Panc1 (cell line): Measurements from ENCODE around the gene YWHAG. TPM values are rescaled to one million over a fixed set of nuclear protein-coding genes. Genes with fewer than 3 reads are reported as not detected.

Source experiments
- ATAC-seq: fragments of 200-7000 bp; cut with Tn5 transposase; 2 replicates; pipeline ENCODE4 v1.9.1; 2020; ENCODE audit warnings: mild to moderate bottlenecking, moderate library complexity
- BruUV-seq: library from RNA; stranded (reverse); fragments of 400-500 nt; replicated peaks from 2 replicates; lab custom pipeline; 2021; lab: Mats Ljungman, UMichigan
- CTCF ChIA-PET: fragments of 300-600 bp; sonication (Branson Sonifier 250); formaldehyde crosslinking; loops from one replicate; lab custom pipeline; 2022; ENCODE audit warnings: antibody characterized with exemption; lab: Charles Lee
- POLR2A ChIA-PET: fragments of 300-600 bp; sonication (Branson Sonifier 250); formaldehyde crosslinking; loops from one replicate; lab custom pipeline; 2022; ENCODE audit warnings: antibody characterized with exemption; lab: Charles Lee
- DNase-seq: peaks from one replicate; pipeline ENCODE4 v3.0.0-alpha.2; 2010; ENCODE audit warnings: low read depth, low spot score
- H3K27ac ChIP-seq: 2 replicates; pipeline ENCODE4 v1.5.1; 2011; ENCODE audit warnings: mild to moderate bottlenecking, low read length, inconsistent platforms
- H3K27me3 ChIP-seq: fragments of 200-500 bp; sonication (Bioruptor generic); 2 replicates; pipeline ENCODE4 v1.6.0; 2014; ENCODE audit warnings: low read length, inconsistent platforms; ENCODE audit not compliant: control insufficient read depth, insufficient read depth
- H3K36me3 ChIP-seq: fragments of 200-500 bp; sonication (Bioruptor generic); 2 replicates; pipeline ENCODE4 v1.5.1; 2014; ENCODE audit warnings: inconsistent platforms, mild to moderate bottlenecking, low read length, moderate library complexity; ENCODE audit not compliant: control insufficient read depth, insufficient read depth
- H3K4me1 ChIP-seq: 2 replicates; pipeline ENCODE4 v1.5.1; 2011; ENCODE audit warnings: inconsistent platforms, mild to moderate bottlenecking, low read length, moderate library complexity; ENCODE audit not compliant: control insufficient read depth, insufficient read depth
- H3K4me3 ChIP-seq, 2 experiments: 2 replicates each; pipeline ENCODE4 v1.5.1; 2011 to 2012; ENCODE audit warnings: low read depth in 2 of 2, low read length in 2 of 2, mild to moderate bottlenecking in 2 of 2, inconsistent platforms in 1 of 2, moderate library complexity in 1 of 2
- H3K9me3 ChIP-seq: fragments of 200-500 bp; sonication (Bioruptor generic); 2 replicates; pipeline ENCODE4 v1.5.1; 2014; ENCODE audit warnings: low read depth, mild to moderate bottlenecking, inconsistent platforms, low read length, moderate library complexity; ENCODE audit not compliant: control insufficient read depth, insufficient read depth
- POLR2AphosphoS5 ChIP-seq: IDR thresholded peaks from 2 replicates; pipeline ENCODE4 v1.6.1; 2012; ENCODE audit warnings: mild to moderate bottlenecking, low read depth, low read length, moderate library complexity
- SIN3A ChIP-seq: IDR thresholded peaks from 2 replicates; pipeline ENCODE4 v1.6.1; 2012; ENCODE audit warnings: low read depth, mild to moderate bottlenecking, low read length, moderate library complexity, borderline replicate concordance; ENCODE audit not compliant: insufficient read depth
- TCF7L2 ChIP-seq: IDR thresholded peaks from 2 replicates; pipeline ENCODE4 v1.6.1; 2011; ENCODE audit warnings: mild to moderate bottlenecking, low read depth, low read length, inconsistent platforms
- in situ Hi-C: cut with HindIII; loops from 2 replicates; pipeline ENCODE4 v1.10.0; 2016; ENCODE audit warnings: low sequenced_read_pairs, low pct_unique_long_range_greater_than_20kb
- intact Hi-C: fragments of 100-400 bp; cut with micrococcal nuclease; formaldehyde crosslinking; loops from one replicate; pipeline ENCODE4 v1.10.0; 2022; ENCODE audit not compliant: unreplicated experiment
- total RNA-seq: library from RNA; stranded (reverse); gene quantifications from one replicate; pipeline ENCODE4 v1.2.1, GENCODE V29; 2021; ENCODE audit not compliant: unreplicated experiment
- TF ChIP-seq, protein P1 (sequence below), 2 experiments: IDR thresholded peaks; 2 replicates each; pipeline ENCODE4 v1.6.1; 2011 to 2012; ENCODE audit warnings: low read depth in 2 of 2, control low read depth in 1 of 2, low read length in 1 of 2, mild to moderate bottlenecking in 1 of 2, moderate library complexity in 1 of 2; ENCODE audit not compliant: insufficient read depth in 1 of 2
- TF ChIP-seq, protein P2 (sequence below): fragments of 450-650 bp; IDR thresholded peaks from 2 replicates; pipeline ENCODE4 v1.5.1; 2017; ENCODE audit warnings: mild to moderate bottlenecking

YWHAG gene
- total RNA-seq, 1 experiment from 2014 or later, result 210 TPM

DNA sequence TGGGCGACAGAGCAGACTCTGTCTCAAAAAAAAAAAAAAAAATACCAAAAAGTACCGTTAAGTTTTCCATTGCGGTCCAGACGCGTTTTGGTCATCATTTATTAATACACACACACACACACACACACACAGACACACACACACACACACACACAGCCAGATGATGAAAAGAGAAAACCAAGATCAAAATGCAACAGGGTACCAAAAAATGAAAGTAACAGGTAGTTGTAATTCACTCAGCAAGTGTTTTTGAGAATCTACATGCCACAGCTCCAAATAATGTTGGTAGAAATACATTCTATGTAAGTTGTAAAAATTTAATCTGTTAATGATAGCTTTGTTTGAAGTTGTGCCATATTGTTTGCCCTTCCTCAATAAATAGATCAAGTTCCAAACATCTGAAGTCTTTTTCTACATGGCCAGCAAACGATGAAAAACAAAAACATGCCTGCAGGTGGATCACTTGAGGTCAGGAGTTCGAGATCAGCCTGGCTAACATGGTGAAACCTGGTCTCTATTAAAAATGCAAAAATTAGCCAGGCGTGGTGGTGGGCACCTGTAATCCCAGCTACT is 9.4 kb downstream of the YWHAG start:
- POLR2A ChIA-PET, result interaction anchor here (0.6 kb wide), 1 partner anchor 1214 kb away, joined by 3 read pairs; no protein-coding TSS in a partner anchor
- Histone ChIP-seq H3K4me3 (no peak overlapping the region), H3K9me3 (no peaks in the 10 kb centered on the region), H3K27me3 (no peaks in the 10 kb centered on the region), H3K27ac (no peak overlapping the region), H3K4me1 (no peaks in the 10 kb centered on the region), H3K36me3 (peaks cover 9% of the 10 kb centered on the region)
- DNase-seq, result no peak
- intact Hi-C loops, result no loop called here
- TF ChIP-seq TCF7L2 (no peak), SIN3A (no peak), POLR2AphosphoS5 (no peak)
- TF ChIP-seq, protein P1, sequence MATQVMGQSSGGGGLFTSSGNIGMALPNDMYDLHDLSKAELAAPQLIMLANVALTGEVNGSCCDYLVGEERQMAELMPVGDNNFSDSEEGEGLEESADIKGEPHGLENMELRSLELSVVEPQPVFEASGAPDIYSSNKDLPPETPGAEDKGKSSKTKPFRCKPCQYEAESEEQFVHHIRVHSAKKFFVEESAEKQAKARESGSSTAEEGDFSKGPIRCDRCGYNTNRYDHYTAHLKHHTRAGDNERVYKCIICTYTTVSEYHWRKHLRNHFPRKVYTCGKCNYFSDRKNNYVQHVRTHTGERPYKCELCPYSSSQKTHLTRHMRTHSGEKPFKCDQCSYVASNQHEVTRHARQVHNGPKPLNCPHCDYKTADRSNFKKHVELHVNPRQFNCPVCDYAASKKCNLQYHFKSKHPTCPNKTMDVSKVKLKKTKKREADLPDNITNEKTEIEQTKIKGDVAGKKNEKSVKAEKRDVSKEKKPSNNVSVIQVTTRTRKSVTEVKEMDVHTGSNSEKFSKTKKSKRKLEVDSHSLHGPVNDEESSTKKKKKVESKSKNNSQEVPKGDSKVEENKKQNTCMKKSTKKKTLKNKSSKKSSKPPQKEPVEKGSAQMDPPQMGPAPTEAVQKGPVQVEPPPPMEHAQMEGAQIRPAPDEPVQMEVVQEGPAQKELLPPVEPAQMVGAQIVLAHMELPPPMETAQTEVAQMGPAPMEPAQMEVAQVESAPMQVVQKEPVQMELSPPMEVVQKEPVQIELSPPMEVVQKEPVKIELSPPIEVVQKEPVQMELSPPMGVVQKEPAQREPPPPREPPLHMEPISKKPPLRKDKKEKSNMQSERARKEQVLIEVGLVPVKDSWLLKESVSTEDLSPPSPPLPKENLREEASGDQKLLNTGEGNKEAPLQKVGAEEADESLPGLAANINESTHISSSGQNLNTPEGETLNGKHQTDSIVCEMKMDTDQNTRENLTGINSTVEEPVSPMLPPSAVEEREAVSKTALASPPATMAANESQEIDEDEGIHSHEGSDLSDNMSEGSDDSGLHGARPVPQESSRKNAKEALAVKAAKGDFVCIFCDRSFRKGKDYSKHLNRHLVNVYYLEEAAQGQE (IDR thresholded peaks at IDR 0.05; ENCODE audit: insufficient read depth in 1 of 2, low read depth in 2 of 2, low read length in 1 of 2), result no peak
- TF ChIP-seq, protein P2, sequence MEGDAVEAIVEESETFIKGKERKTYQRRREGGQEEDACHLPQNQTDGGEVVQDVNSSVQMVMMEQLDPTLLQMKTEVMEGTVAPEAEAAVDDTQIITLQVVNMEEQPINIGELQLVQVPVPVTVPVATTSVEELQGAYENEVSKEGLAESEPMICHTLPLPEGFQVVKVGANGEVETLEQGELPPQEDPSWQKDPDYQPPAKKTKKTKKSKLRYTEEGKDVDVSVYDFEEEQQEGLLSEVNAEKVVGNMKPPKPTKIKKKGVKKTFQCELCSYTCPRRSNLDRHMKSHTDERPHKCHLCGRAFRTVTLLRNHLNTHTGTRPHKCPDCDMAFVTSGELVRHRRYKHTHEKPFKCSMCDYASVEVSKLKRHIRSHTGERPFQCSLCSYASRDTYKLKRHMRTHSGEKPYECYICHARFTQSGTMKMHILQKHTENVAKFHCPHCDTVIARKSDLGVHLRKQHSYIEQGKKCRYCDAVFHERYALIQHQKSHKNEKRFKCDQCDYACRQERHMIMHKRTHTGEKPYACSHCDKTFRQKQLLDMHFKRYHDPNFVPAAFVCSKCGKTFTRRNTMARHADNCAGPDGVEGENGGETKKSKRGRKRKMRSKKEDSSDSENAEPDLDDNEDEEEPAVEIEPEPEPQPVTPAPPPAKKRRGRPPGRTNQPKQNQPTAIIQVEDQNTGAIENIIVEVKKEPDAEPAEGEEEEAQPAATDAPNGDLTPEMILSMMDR, result no peak
- in situ Hi-C loops, result no loop called here
- CTCF ChIA-PET, result no interaction called here
- ATAC-seq, result no peak
- BruUV-seq, result TSS peak; percentile 2

DNA sequence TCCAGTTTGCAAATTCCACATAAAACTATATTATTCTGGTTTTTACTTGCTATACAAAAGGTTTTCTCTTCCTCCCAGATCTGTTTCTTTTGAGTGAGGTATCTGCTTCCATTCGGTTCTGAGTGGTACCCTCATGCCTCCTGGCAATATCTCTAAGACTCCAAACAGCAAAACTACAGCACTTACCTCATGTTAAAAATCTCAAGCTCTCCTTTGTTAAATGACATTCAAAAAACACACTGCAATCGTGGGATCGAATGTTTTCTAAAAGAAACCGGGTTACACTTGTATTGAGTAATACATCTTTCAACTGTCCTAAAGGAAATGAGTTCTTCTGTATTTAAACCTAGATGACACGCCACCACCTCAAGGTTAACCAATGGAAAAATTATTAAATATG is 11.1 kb downstream of the YWHAG start:
- H3K4me1 ChIP-seq, result no peaks in the 10 kb centered on the region
- intact Hi-C loops, result no loop called here
- H3K36me3 ChIP-seq, result peaks cover 16% of the 10 kb centered on the region
- no peak for DNase-seq
- no peak overlapping the region for H3K4me3 ChIP-seq
- TF ChIP-seq POLR2AphosphoS5 (no peak), SIN3A (no peak), TCF7L2 (no peak)
- TF ChIP-seq, protein P2, result no peak
- TF ChIP-seq, protein P1 (IDR thresholded peaks at IDR 0.05; ENCODE audit: insufficient read depth in 1 of 2, low read depth in 2 of 2, low read length in 1 of 2), result no peak
- ATAC-seq, result no peak
- H3K27me3 ChIP-seq, result no peaks in the 10 kb centered on the region
- BruUV-seq, result TSS peak; percentile 16
- no peaks in the 10 kb centered on the region for H3K9me3 ChIP-seq
- in situ Hi-C loops, result no loop called here
- H3K27ac ChIP-seq, result no peak overlapping the region
- CTCF ChIA-PET, result no interaction called here
- POLR2A ChIA-PET, result no interaction called here
